HepG2 (cell line): ENCODE measurements around the gene ZNF213. TPM values are rescaled to one million over a fixed set of nuclear protein-coding genes. Genes with fewer than 3 reads are reported as not detected.

ENCODE experiments used
- ZNF274 ChIP-seq: sonication (generic); formaldehyde crosslinking; IDR thresholded peaks from 2 replicates; pipeline ENCODE4 v1.5.1; 2020; ENCODE audit warnings: mild to moderate bottlenecking, missing genetic modification reagents
- polyA plus RNA-seq, 8 experiments: library from polyadenylated mRNA; depleted of rRNA in 3 of 8; stranded (reverse) in 7 of 8; unstranded in 1 of 8; fragments of >200 nt; fragmentation: Illumina TruSeq in 4 of 8; extraction: Trizol in 4 of 8; gene quantifications; 2 replicates each; pipeline versions ENCODE4 v1.2.1 to v1.2.3, GENCODE V29; 2011 to 2016; ENCODE audit warnings: low read depth in 4 of 8, missing spikeins in 1 of 8, mixed read lengths in 1 of 8; ENCODE audit not compliant: insufficient read depth in 1 of 8
- total RNA-seq, 5 experiments: library from RNA; depleted of rRNA; stranded (reverse); fragments of >200 nt; fragmentation: Illumina TruSeq; extraction: Trizol; gene quantifications; 2 replicates each; pipeline ENCODE4 v1.2.3, GENCODE V29; 2016; ENCODE audit warnings: low read depth in 1 of 5
- TF ChIP-seq, protein P1 (sequence below): sonication (generic); formaldehyde crosslinking; IDR thresholded peaks from 2 replicates; pipeline ENCODE4 v1.5.0; 2020; ENCODE audit warnings: mild to moderate bottlenecking, missing genetic modification reagents, borderline replicate concordance
- TF ChIP-seq, protein P2 (sequence below): sonication (generic); formaldehyde crosslinking; IDR thresholded peaks from 2 replicates; pipeline ENCODE4 v1.5.1; 2020; ENCODE audit warnings: missing genetic modification reagents, mild to moderate bottlenecking, borderline replicate concordance
- TF ChIP-seq, protein P3 (sequence below): sonication (generic); formaldehyde crosslinking; IDR thresholded peaks from 2 replicates; pipeline ENCODE4 v1.4.0; 2020; ENCODE audit warnings: missing genetic modification reagents, borderline replicate concordance

Gene ZNF213
- total and polyA plus RNA-seq, 2 of the 13 experiments (the other 11 are each of a cell fraction or from before 2014, with no cell fraction given), result 0.59 to 0.97 TPM

DNA sequence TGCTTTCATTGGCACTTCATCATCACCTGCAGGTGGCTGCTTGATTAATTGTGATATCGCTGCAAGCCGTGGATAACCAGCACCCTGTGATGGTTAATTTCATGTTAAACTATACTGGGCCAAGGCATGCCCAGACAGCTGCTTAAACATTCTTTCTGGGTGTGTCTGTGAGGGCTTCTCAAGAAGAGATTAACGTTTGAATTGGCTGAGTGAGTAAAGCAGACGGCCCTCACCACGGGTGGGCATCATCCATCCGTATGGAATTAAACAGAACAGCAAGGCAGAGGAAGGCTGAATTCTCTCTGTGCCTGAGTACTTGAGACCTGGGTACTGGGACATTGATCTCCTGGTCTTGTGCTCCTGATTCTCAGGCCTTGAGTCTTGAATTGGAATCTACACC is 7.1 kb upstream of the ZNF213 start (continued):
- TF ChIP-seq, protein P1, sequence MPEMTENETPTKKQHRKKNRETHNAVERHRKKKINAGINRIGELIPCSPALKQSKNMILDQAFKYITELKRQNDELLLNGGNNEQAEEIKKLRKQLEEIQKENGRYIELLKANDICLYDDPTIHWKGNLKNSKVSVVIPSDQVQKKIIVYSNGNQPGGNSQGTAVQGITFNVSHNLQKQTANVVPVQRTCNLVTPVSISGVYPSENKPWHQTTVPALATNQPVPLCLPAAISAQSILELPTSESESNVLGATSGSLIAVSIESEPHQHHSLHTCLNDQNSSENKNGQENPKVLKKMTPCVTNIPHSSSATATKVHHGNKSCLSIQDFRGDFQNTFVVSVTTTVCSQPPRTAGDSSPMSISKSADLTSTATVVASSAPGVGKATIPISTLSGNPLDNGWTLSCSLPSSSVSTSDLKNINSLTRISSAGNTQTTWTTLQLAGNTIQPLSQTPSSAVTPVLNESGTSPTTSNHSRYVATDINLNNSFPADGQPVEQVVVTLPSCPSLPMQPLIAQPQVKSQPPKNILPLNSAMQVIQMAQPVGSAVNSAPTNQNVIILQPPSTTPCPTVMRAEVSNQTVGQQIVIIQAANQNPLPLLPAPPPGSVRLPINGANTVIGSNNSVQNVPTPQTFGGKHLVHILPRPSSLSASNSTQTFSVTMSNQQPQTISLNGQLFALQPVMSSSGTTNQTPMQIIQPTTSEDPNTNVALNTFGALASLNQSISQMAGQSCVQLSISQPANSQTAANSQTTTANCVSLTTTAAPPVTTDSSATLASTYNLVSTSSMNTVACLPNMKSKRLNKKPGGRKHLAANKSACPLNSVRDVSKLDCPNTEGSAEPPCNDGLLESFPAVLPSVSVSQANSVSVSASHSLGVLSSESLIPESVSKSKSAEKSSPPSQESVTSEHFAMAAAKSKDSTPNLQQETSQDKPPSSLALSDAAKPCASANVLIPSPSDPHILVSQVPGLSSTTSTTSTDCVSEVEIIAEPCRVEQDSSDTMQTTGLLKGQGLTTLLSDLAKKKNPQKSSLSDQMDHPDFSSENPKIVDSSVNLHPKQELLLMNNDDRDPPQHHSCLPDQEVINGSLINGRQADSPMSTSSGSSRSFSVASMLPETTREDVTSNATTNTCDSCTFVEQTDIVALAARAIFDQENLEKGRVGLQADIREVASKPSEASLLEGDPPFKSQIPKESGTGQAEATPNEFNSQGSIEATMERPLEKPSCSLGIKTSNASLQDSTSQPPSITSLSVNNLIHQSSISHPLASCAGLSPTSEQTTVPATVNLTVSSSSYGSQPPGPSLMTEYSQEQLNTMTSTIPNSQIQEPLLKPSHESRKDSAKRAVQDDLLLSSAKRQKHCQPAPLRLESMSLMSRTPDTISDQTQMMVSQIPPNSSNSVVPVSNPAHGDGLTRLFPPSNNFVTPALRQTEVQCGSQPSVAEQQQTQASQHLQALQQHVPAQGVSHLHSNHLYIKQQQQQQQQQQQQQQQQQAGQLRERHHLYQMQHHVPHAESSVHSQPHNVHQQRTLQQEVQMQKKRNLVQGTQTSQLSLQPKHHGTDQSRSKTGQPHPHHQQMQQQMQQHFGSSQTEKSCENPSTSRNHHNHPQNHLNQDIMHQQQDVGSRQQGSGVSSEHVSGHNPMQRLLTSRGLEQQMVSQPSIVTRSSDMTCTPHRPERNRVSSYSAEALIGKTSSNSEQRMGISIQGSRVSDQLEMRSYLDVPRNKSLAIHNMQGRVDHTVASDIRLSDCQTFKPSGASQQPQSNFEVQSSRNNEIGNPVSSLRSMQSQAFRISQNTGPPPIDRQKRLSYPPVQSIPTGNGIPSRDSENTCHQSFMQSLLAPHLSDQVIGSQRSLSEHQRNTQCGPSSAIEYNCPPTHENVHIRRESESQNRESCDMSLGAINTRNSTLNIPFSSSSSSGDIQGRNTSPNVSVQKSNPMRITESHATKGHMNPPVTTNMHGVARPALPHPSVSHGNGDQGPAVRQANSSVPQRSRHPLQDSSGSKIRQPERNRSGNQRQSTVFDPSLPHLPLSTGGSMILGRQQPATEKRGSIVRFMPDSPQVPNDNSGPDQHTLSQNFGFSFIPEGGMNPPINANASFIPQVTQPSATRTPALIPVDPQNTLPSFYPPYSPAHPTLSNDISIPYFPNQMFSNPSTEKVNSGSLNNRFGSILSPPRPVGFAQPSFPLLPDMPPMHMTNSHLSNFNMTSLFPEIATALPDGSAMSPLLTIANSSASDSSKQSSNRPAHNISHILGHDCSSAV (CRISPR knock-in tag), result no peak
- TF ChIP-seq, protein P2, sequence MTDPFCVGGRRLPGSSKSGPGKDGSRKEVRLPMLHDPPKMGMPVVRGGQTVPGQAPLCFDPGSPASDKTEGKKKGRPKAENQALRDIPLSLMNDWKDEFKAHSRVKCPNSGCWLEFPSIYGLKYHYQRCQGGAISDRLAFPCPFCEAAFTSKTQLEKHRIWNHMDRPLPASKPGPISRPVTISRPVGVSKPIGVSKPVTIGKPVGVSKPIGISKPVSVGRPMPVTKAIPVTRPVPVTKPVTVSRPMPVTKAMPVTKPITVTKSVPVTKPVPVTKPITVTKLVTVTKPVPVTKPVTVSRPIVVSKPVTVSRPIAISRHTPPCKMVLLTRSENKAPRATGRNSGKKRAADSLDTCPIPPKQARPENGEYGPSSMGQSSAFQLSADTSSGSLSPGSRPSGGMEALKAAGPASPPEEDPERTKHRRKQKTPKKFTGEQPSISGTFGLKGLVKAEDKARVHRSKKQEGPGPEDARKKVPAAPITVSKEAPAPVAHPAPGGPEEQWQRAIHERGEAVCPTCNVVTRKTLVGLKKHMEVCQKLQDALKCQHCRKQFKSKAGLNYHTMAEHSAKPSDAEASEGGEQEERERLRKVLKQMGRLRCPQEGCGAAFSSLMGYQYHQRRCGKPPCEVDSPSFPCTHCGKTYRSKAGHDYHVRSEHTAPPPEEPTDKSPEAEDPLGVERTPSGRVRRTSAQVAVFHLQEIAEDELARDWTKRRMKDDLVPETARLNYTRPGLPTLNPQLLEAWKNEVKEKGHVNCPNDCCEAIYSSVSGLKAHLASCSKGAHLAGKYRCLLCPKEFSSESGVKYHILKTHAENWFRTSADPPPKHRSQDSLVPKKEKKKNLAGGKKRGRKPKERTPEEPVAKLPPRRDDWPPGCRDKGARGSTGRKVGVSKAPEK (CRISPR knock-in tag), result no peak
- no peak for TF ChIP-seq ZNF274
- TF ChIP-seq, protein P3, sequence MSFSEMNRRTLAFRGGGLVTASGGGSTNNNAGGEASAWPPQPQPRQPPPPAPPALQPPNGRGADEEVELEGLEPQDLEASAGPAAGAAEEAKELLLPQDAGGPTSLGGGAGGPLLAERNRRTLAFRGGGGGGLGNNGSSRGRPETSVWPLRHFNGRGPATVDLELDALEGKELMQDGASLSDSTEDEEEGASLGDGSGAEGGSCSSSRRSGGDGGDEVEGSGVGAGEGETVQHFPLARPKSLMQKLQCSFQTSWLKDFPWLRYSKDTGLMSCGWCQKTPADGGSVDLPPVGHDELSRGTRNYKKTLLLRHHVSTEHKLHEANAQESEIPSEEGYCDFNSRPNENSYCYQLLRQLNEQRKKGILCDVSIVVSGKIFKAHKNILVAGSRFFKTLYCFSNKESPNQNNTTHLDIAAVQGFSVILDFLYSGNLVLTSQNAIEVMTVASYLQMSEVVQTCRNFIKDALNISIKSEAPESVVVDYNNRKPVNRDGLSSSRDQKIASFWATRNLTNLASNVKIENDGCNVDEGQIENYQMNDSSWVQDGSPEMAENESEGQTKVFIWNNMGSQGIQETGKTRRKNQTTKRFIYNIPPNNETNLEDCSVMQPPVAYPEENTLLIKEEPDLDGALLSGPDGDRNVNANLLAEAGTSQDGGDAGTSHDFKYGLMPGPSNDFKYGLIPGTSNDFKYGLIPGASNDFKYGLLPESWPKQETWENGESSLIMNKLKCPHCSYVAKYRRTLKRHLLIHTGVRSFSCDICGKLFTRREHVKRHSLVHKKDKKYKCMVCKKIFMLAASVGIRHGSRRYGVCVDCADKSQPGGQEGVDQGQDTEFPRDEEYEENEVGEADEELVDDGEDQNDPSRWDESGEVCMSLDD (CRISPR knock-in tag), result no peak
